B cell (primary cell): ENCODE data around the gene ELAPOR1. TPM values are rescaled to one million over a fixed set of nuclear protein-coding genes. Genes with fewer than 3 reads are reported as not detected.

ENCODE experiments used
- ATAC-seq: fragments of 200-7000 bp; cut with Tn5 transposase; one replicate; pipeline ENCODE4 v1.10.0; 2021; ENCODE audit warnings: low read depth, mild to moderate bottlenecking, moderate number of reproducible peaks, moderate library complexity
- CTCF ChIA-PET: fragments of 350-600 bp; sonication (Branson Sonifier 250); formaldehyde crosslinking; loops from one replicate; lab custom pipeline; 2021; ENCODE audit warnings: antibody characterized with exemption, inconsistent platforms; lab: Charles Lee
- POLR2A ChIA-PET: fragments of 350-600 bp; sonication (Branson Sonifier 250); formaldehyde crosslinking; loops from one replicate; lab custom pipeline; 2021; ENCODE audit warnings: antibody characterized with exemption; lab: Charles Lee
- DNase-seq: peaks from one replicate; pipeline ENCODE4 v3.0.0; 2013
- H2AFZ ChIP-seq: 2 replicates; pipeline ENCODE4 v1.6.1; 2012; ENCODE audit warnings: mild to moderate bottlenecking, low read depth, low read length; ENCODE audit not compliant: insufficient read depth, poor library complexity, severe bottlenecking
- H3K27ac ChIP-seq, 2 donors: 1 replicate in 1 of 2; 2 replicates in 1 of 2; pipeline ENCODE4 v1.5.1; 2012 to 2013; ENCODE audit warnings: low read length in 2 of 2, mild to moderate bottlenecking in 2 of 2, moderate library complexity in 1 of 2
- H3K27me3 ChIP-seq, 4 experiments: fragments of 200-600 bp in 1 of 4; sonication (generic) in 1 of 4; replicated peaks in 1 of 4; 1 replicate in 2 of 4; 2 replicates in 2 of 4; pipeline versions ENCODE4 v1.6.1 to v1.7.0; 2013 to 2016; ENCODE audit warnings: low read length in 3 of 4, mild to moderate bottlenecking in 2 of 4, mixed read lengths in 1 of 4, moderate library complexity in 1 of 4; ENCODE audit not compliant: insufficient read depth in 4 of 4, control insufficient read depth in 3 of 4; ENCODE audit errors: control extremely low read depth in 1 of 4
- H3K36me3 ChIP-seq, 2 experiments: replicated peaks in 1 of 2; 1 replicate in 1 of 2; 2 replicates in 1 of 2; pipeline versions ENCODE4 v1.6.1 to v1.7.1; 2013; ENCODE audit warnings: low read length in 1 of 2; ENCODE audit not compliant: insufficient read depth in 2 of 2, control insufficient read depth in 1 of 2; ENCODE audit errors: control extremely low read depth in 1 of 2, extremely low read depth in 1 of 2
- H3K4me1 ChIP-seq, 2 donors: fragments of 200-600 bp in 1 of 2; sonication (generic) in 1 of 2; 1 replicate in 1 of 2; 2 replicates in 1 of 2; pipeline versions ENCODE4 v1.5.1 to v1.6.1; 2013 to 2017; ENCODE audit warnings: low read length in 2 of 2; ENCODE audit not compliant: control insufficient read depth in 2 of 2, insufficient read depth in 2 of 2
- H3K4me2 ChIP-seq: replicated peaks from 2 replicates; pipeline ENCODE3; 2012; ENCODE audit warnings: mild to moderate bottlenecking, low read depth, low read length; ENCODE audit not compliant: poor library complexity, severe bottlenecking
- H3K4me3 ChIP-seq, 5 experiments: fragments of 200-600 bp in 1 of 5; sonication (generic) in 1 of 5; 1 replicate in 3 of 5; 2 replicates in 2 of 5; pipeline versions ENCODE4 v1.5.1 to v1.7.0; 2011 to 2016; ENCODE audit warnings: low read length in 4 of 5, mild to moderate bottlenecking in 4 of 5, low read depth in 2 of 5, control low read depth in 1 of 5, moderate library complexity in 1 of 5; ENCODE audit not compliant: insufficient read depth in 1 of 5; ENCODE audit errors: control extremely low read depth in 1 of 5, extremely low read depth in 1 of 5
- H3K79me2 ChIP-seq: fragments of 200-600 bp; sonication (generic); one replicate; pipeline ENCODE4 v1.6.0; 2016; ENCODE audit warnings: low read length; ENCODE audit not compliant: control insufficient read depth, insufficient read depth
- H3K9ac ChIP-seq: fragments of 200-600 bp; sonication (generic); 2 replicates; pipeline ENCODE4 v1.6.1; 2017; ENCODE audit warnings: mild to moderate bottlenecking, low read length, moderate library complexity
- H3K9me3 ChIP-seq, 3 donors: one replicate each; pipeline versions ENCODE4 v1.6.1 to v1.7.1; 2013; ENCODE audit warnings: low read length in 2 of 3; ENCODE audit not compliant: control insufficient read depth in 2 of 3, insufficient read depth in 1 of 3; ENCODE audit errors: control extremely low read depth in 1 of 3
- H4K20me1 ChIP-seq: 2 replicates; pipeline ENCODE4 v1.6.0; 2012; ENCODE audit warnings: mild to moderate bottlenecking, low read length; ENCODE audit not compliant: insufficient read depth, control insufficient read depth, poor library complexity, severe bottlenecking
- H3K27ac Mint-ChIP-seq: one replicate; pipeline ENCODE4 v1.8.0; 2021; ENCODE audit warnings: mixed read lengths
- H3K27me3 Mint-ChIP-seq: one replicate; pipeline ENCODE4 v1.8.0; 2021; ENCODE audit warnings: mixed read lengths
- H3K4me1 Mint-ChIP-seq: one replicate; pipeline ENCODE4 v1.8.0; 2021; ENCODE audit warnings: mixed read lengths
- H3K4me3 Mint-ChIP-seq: one replicate; pipeline ENCODE4 v1.8.0; 2021; ENCODE audit warnings: mixed read lengths
- H3K9me3 Mint-ChIP-seq: one replicate; pipeline ENCODE4 v1.8.0; 2022; ENCODE audit warnings: mixed read lengths; ENCODE audit not compliant: insufficient read depth
- CTCF ChIP-seq: fragments of 200-600 bp; IDR thresholded peaks from one replicate; pipeline ENCODE4 v1.8.0; 2022; ENCODE audit warnings: antibody characterized with exemption, mild to moderate bottlenecking
- EZH2 ChIP-seq: IDR thresholded peaks from 2 replicates; pipeline ENCODE4 v1.6.1; 2012; ENCODE audit warnings: borderline replicate concordance, low read depth, mild to moderate bottlenecking, moderate library complexity, low read length; ENCODE audit not compliant: insufficient read depth, poor library complexity, severe bottlenecking
- WGBS: methylation state at CpG from one replicate; pipeline ENCODE4 v1.1.5; 2013; ENCODE audit warnings: missing lambda C conversion rate; ENCODE audit not compliant: insufficient coverage; 5-methylcytosine and 5-hydroxymethylcytosine counted together
- intact Hi-C: fragments of 100-400 bp; cut with micrococcal nuclease; formaldehyde crosslinking; loops from one replicate; pipeline ENCODE4 v1.10.0; 2022
- polyA plus RNA-seq: library from polyadenylated mRNA; depleted of rRNA; stranded (reverse); fragments of >200 nt; gene quantifications from 2 replicates; pipeline ENCODE4 v1.2.3, GENCODE V29; 2012
- total RNA-seq, 2 donors: library from RNA; stranded (reverse); fragments of 120-200 nt in 1 of 2; gene quantifications; 1 replicate in 1 of 2; 2 replicates in 1 of 2; pipeline versions ENCODE4 v1.2.3 to v1.2.4, GENCODE V29; 2013 to 2022

ELAPOR1 gene
- total and polyA plus RNA-seq, 2 donors (not counting 1 experiment from before 2014, with no cell fraction given): 2.2 to 2.3 TPM

DNA sequence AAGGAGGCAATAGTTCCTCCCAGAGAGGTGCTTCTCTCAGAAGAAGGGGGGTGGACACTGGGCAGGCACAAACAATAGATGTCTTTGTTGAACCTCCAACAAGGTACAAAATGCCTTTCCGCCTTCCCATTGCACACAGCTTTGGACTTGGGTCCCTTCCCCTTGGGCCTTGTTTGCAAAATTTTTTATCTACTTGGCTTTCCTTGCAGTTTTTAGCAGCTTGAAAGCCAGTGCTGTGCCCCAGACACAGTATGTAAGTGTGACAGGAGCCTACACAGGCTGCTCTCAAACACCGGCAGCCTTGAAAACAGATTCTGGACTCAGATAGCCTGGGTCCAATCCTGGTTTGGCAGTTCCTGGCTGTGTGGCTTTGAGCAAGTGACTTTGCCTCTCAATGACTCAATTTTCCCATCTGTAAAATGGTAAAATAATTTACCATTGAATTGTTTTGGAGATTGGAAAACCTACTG lies 43.0 kb downstream of the ELAPOR1 start:
- H3K4me3 Mint-ChIP-seq: no peak overlapping the region
- no peaks in the 10 kb centered on the region for H3K9me3 Mint-ChIP-seq
- Histone ChIP-seq H3K4me1 (peaks cover 0 to 7% of the 10 kb centered on the region in 2 donors), H3K27me3 (peaks cover 0 to 4% (median 0%) of the 10 kb centered on the region in 4 experiments), H3K27ac (no peak overlapping the region), H3K4me3 (no peak overlapping the region), H3K9ac (no peak overlapping the region), H3K79me2 (no peaks in the 10 kb centered on the region), H3K4me2 (no peak overlapping the region), H3K9me3 (no peaks in the 10 kb centered on the region), H2AFZ (no peak overlapping the region), H3K36me3 (no peaks in the 10 kb centered on the region), H4K20me1 (no peaks in the 10 kb centered on the region)
- peaks cover 12% of the 10 kb centered on the region for H3K4me1 Mint-ChIP-seq
- intact Hi-C loops: no loop called here
- TF ChIP-seq CTCF: no peak
- DNase-seq (no peak), ATAC-seq (no peak)
- H3K27me3 Mint-ChIP-seq: no peaks in the 10 kb centered on the region
- POLR2A ChIA-PET: no interaction called here
- CTCF ChIA-PET: no interaction called here
- no peak overlapping the region for H3K27ac Mint-ChIP-seq
- no CpG with 5 or more reads among the region's 2 CpGs for WGBS

- no peak for ATAC-seq
- Histone ChIP-seq H3K9ac (no peak overlapping the region), H3K36me3 (no peaks in the 10 kb centered on the region), H3K9me3 (no peaks in the 10 kb centered on the region), H3K4me2 (no peak overlapping the region), H3K79me2 (no peaks in the 10 kb centered on the region), H2AFZ (no peak overlapping the region), H3K27me3 (peaks cover 0 to 4% (median 0%) of the 10 kb centered on the region in 4 experiments), H3K27ac (no peak overlapping the region), H3K4me3 (no peak overlapping the region), H3K4me1 (peaks cover 0 to 7% of the 10 kb centered on the region in 2 donors), H4K20me1 (no peaks in the 10 kb centered on the region)
- intact Hi-C loops: no loop called here
- Mint-ChIP-seq H3K4me1 (peaks cover 17% of the 10 kb centered on the region), H3K27ac (no peak overlapping the region), H3K9me3 (no peaks in the 10 kb centered on the region), H3K4me3 (no peak overlapping the region), H3K27me3 (no peaks in the 10 kb centered on the region)
- ChIA-PET POLR2A (no interaction called here), CTCF (no interaction called here)
- TF ChIP-seq EZH2 (no peak), CTCF (no peak)
- no peak for DNase-seq
- WGBS: no CpG with 5 or more reads among the region's 7 CpGs
Observed at GRCh38 chr1:109158433-109158832, 44.5 kb downstream of the ELAPOR1 start.
